MM.1S (cell line): ENCODE data around the gene CMTM3.

Experiments used
- EZH2 ChIP-seq: fragments of 300-600 bp; sonication (generic); optimal IDR thresholded peaks from 2 replicates; pipeline ENCODE3; 2017; ENCODE audit warnings: low read depth, mild to moderate bottlenecking, antibody characterized with exemption, low read length, mixed read lengths
- EZH2phosphoT487 ChIP-seq: fragments of 300-600 bp; sonication (generic); IDR thresholded peaks from 2 replicates; pipeline ENCODE4 v1.6.1; 2018; ENCODE audit warnings: antibody characterized with exemption, low read length
- TF ChIP-seq, protein P1 (sequence below): fragments of 300-600 bp; sonication (generic); IDR thresholded peaks from 2 replicates; pipeline ENCODE4 v1.5.1; 2016; ENCODE audit warnings: antibody characterized with exemption, low read length, mixed read lengths

DNA sequence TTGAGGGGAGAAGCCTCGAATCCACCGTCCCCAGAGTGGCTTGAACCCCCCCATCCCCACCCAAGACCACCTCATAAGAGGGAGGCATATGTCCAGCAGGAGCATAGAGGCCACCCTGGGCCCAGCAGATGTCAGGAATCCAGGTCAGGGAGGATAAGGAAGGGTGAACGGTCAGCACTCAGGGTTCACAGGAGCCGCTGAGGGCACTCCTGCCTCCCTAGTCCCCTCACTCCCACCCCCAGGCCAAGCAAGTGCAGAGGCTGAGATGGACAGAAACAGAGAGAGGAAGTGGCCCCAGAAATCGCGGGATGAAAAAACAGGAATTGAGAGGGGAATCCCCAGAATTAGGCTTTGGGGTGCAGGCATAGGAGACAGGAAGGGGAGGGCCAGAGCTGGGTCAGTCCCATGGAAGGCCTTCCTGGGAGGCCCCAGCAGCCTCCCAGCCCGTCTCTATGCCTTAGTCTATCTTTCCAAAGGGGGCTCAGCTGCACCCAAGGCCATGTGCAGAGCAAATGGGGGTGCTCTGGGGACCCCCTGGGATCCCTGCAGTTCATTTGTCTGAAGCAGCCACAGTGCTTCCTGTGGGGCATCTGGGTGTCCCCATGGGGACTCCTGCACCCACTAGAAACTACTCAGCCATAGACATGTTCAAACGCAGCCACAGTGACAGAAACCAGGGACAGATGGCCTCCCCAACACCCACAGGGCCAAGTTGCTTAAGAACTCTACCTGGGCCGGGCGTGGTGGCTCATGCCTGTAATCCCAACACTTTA, 1.7 kb downstream of the CMTM3 start:
- TF ChIP-seq, protein P1, sequence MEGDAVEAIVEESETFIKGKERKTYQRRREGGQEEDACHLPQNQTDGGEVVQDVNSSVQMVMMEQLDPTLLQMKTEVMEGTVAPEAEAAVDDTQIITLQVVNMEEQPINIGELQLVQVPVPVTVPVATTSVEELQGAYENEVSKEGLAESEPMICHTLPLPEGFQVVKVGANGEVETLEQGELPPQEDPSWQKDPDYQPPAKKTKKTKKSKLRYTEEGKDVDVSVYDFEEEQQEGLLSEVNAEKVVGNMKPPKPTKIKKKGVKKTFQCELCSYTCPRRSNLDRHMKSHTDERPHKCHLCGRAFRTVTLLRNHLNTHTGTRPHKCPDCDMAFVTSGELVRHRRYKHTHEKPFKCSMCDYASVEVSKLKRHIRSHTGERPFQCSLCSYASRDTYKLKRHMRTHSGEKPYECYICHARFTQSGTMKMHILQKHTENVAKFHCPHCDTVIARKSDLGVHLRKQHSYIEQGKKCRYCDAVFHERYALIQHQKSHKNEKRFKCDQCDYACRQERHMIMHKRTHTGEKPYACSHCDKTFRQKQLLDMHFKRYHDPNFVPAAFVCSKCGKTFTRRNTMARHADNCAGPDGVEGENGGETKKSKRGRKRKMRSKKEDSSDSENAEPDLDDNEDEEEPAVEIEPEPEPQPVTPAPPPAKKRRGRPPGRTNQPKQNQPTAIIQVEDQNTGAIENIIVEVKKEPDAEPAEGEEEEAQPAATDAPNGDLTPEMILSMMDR, result no peak
- TF ChIP-seq EZH2phosphoT487 (no peak), EZH2 (no peak)
